ENCODE measurements around the gene KCNB1. TPM values are rescaled to one million over a fixed set of nuclear protein-coding genes. Genes with fewer than 3 reads are reported as not detected.

Gene KCNB1
- total RNA-seq, 6 donors from 2014 or later = 0.40 to 2.2 (median 0.98) TPM

DNA sequence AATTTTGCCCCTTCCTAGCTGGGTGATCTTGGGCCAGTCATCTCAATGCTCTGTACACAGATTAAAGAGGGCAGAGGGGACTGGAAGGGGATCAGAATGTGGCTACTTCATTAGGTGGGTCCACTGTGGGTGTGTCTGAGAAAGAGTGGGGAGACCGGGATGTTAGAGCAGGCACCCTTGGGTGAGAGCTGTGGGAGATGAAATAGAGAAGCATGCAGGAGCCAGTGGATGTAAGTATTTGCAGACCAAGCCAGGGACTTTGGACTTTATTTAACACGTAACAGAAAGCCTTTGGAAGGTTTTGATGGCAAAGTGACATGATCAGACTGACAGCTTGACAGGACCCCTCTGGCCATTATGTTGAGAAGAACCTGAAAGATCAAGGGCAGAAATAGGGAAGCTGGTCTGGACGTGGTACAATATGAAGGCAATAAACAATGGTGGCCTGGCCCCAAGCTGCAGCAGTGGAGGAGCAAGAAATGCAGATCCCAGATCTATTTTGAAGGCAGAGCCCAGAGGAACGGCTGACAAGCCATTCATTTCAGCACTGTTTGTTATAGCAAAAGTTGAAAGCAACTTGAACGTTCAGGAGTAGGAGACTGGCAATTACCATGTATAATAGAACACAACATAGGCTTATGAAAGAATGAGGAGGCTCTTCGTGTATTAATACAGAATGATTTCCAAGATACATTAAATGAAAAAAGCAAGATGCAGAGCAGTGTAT lies 122.1 kb downstream of the KCNB1 start:
- WGBS, 2 donors = 58 to 59% methylated on average over 6 of the region's 6 CpGs
- H3K4me3 ChIP-seq = no peak overlapping the region
- H3K27me3 ChIP-seq = no peaks in the 10 kb centered on the region
- no peaks in the 10 kb centered on the region for H3K9me3 ChIP-seq
- ATAC-seq (ENCODE audit: low FRiP score in 2 of 2) (no peak), DNase-seq (no peak)
- no peak overlapping the region for H3K27ac ChIP-seq
- H3K4me1 ChIP-seq = no peaks in the 10 kb centered on the region
- TF ChIP-seq POLR2AphosphoS5 (IDR thresholded peaks at IDR 0.05) = no peak
- no peak for TF ChIP-seq EP300 (IDR thresholded peaks at IDR 0.05)
- TF ChIP-seq POLR2A (IDR thresholded peaks at IDR 0.05) = no peak
- TF ChIP-seq, protein P1, sequence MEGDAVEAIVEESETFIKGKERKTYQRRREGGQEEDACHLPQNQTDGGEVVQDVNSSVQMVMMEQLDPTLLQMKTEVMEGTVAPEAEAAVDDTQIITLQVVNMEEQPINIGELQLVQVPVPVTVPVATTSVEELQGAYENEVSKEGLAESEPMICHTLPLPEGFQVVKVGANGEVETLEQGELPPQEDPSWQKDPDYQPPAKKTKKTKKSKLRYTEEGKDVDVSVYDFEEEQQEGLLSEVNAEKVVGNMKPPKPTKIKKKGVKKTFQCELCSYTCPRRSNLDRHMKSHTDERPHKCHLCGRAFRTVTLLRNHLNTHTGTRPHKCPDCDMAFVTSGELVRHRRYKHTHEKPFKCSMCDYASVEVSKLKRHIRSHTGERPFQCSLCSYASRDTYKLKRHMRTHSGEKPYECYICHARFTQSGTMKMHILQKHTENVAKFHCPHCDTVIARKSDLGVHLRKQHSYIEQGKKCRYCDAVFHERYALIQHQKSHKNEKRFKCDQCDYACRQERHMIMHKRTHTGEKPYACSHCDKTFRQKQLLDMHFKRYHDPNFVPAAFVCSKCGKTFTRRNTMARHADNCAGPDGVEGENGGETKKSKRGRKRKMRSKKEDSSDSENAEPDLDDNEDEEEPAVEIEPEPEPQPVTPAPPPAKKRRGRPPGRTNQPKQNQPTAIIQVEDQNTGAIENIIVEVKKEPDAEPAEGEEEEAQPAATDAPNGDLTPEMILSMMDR (IDR thresholded peaks at IDR 0.05) = no peak
- no peaks in the 10 kb centered on the region for H3K36me3 ChIP-seq

DNA sequence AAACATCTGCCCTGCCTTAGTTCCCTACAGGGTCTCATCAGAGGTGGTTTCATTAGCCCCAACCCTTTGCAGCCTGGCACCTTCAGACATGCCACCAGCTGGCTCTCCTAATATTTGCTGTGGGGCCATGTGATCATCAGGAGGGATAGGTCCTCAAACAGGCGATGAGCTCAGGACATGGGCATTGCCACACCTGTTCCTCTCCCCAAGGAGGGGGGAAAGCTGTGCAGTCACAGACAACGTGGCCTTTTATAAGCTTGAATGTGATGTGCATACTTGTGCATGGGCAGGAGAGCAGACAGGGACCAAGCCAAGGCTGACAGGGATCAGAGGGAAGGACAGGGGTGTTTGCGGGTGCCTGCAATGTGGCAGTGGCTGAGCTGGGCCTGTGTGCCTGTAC lies 125.8 kb downstream of the KCNB1 start:
- DNase-seq = no peak
- Histone ChIP-seq H3K27ac (no peak overlapping the region), H3K4me1 (no peaks in the 10 kb centered on the region), H3K4me3 (no peak overlapping the region), H3K9me3 (no peaks in the 10 kb centered on the region), H3K36me3 (no peaks in the 10 kb centered on the region), H3K27me3 (no peaks in the 10 kb centered on the region)
- 49 to 100% methylated on average over 1 to 3 of the region's 3 CpGs for WGBS, 2 donors
- ATAC-seq (ENCODE audit: low FRiP score in 2 of 2) = no peak
- TF ChIP-seq EP300 (IDR thresholded peaks at IDR 0.05) = no peak

DNA sequence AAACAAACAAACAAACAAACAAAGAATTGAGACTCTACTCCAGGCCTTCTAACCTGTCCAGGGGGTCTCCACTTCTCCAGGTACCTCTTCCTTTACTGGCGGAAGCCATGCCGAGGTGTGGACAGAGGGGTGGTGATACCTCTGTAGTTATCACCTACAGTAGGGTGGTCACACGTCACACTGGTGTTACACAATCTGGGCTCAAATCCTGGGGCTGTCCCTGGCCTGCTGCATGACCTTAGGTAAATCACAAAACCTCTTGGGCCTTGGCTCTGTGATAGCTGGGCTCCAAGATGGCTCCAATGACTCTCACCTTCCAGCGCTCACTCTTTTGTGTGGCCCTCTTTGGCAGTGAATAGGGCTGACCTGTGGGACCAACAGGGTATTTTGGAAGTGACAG lies 127.8 kb downstream of the KCNB1 start:
- no peaks in the 10 kb centered on the region for H3K27me3 ChIP-seq
- no peaks in the 10 kb centered on the region for H3K36me3 ChIP-seq
- no peaks in the 10 kb centered on the region for H3K9me3 ChIP-seq
- ATAC-seq (ENCODE audit: low FRiP score in 2 of 2) (no peak), DNase-seq (no peak)
- no peak overlapping the region for H3K27ac ChIP-seq
- TF ChIP-seq POLR2A (IDR thresholded peaks at IDR 0.05) (no peak), EP300 (IDR thresholded peaks at IDR 0.05) (no peak), POLR2AphosphoS5 (IDR thresholded peaks at IDR 0.05) (no peak)
- TF ChIP-seq, protein P1 (IDR thresholded peaks at IDR 0.05) = no peak
- WGBS, 2 donors = 82 to 94% methylated on average over 4 of the region's 4 CpGs
- H3K4me3 ChIP-seq = no peak overlapping the region
- no peaks in the 10 kb centered on the region for H3K4me1 ChIP-seq

DNA sequence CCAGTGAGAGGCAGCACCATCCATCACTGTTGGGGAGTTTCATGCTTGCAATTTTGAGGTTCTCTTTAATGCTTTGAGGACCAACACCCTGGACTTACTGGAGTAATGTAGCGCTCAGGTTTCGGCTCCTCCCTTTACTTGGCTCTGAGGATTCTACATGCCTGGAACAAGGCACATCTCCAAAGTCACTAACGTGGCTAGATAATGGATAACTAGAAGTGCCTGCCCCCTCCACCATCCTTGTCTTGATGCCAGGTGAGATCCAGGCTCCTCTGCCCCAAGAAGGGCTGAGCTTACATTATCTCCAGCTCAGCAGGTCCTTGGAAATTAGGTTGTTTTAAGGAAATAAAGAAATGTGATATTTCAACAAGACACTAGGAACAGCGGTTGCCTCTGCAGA lies 129.1 kb downstream of the KCNB1 start:
- H3K36me3 ChIP-seq = no peaks in the 10 kb centered on the region
- ATAC-seq (ENCODE audit: low FRiP score in 2 of 2) (no peak), DNase-seq (no peak)
- H3K9me3 ChIP-seq = no peaks in the 10 kb centered on the region
- H3K4me1 ChIP-seq = no peaks in the 10 kb centered on the region
- no peak overlapping the region for H3K4me3 ChIP-seq
- WGBS, 2 donors = 78 to 79% methylated on average over 4 of the region's 4 CpGs
- TF ChIP-seq, protein P1 (IDR thresholded peaks at IDR 0.05) = no peak
- no peaks in the 10 kb centered on the region for H3K27me3 ChIP-seq
- H3K27ac ChIP-seq = no peak overlapping the region

DNA sequence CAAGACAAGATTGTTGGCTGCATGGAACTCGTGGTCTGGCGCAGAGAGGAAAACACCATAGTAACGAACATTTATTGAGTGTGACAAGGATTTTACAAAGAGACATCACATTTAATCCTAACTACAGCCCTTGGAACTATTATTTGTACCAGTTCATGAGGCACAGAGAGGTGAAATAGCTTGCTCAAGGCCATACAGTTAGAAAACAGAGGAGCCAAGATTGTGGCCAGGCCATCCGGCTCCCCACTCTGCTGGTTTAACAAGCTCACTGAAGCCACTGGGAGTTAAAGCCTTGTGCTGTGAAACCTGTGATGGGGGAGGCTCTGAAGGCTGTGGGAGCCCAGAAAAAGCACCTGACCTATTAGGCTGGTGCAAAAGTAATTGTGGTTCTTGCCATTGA lies 129.7 kb downstream of the KCNB1 start:
- H3K4me1 ChIP-seq = no peaks in the 10 kb centered on the region
- TF ChIP-seq POLR2AphosphoS5 (IDR thresholded peaks at IDR 0.05) (no peak), POLR2A (IDR thresholded peaks at IDR 0.05) (no peak), EP300 (IDR thresholded peaks at IDR 0.05) (no peak)
- TF ChIP-seq, protein P1 (IDR thresholded peaks at IDR 0.05) = no peak

More for the DNA sequence above, 129.7 kb downstream of the KCNB1 start:
- ATAC-seq (ENCODE audit: low FRiP score in 2 of 2) (no peak), DNase-seq (no peak)
- no peaks in the 10 kb centered on the region for H3K9me3 ChIP-seq
- WGBS, 2 donors = 75 to 78% methylated on average over 4 of the region's 4 CpGs
- H3K27ac ChIP-seq = no peak overlapping the region
- no peaks in the 10 kb centered on the region for H3K36me3 ChIP-seq
- H3K27me3 ChIP-seq = no peaks in the 10 kb centered on the region
- no peak overlapping the region for H3K4me3 ChIP-seq

Data from upper lobe of left lung (tissue), 6 donors.